Gastrocnemius medialis (tissue), 4 donors: ENCODE results near the gene TSHZ3.

ENCODE experiments used
- POLR2A ChIP-seq, 2 donors: fragments of 450-650 bp; IDR thresholded peaks; one replicate each; pipeline ENCODE4 v1.6.1; 2017; ENCODE audit warnings: antibody characterized with exemption in 2 of 2, mild to moderate bottlenecking in 2 of 2, moderate library complexity in 2 of 2
- TF ChIP-seq, protein P1 (sequence below), 5 experiments: fragments of 450-650 bp in 3 of 5; fragments of 200-600 bp in 2 of 5; sonication (generic) in 2 of 5; IDR thresholded peaks in 4 of 5; conservative IDR thresholded peaks in 1 of 5; 1 replicate in 4 of 5; 2 replicates in 1 of 5; pipeline ENCODE4 v1.5.1; 2016 to 2019; ENCODE audit warnings: antibody characterized with exemption in 5 of 5, mild to moderate bottlenecking in 3 of 5, moderate library complexity in 3 of 5

DNA sequence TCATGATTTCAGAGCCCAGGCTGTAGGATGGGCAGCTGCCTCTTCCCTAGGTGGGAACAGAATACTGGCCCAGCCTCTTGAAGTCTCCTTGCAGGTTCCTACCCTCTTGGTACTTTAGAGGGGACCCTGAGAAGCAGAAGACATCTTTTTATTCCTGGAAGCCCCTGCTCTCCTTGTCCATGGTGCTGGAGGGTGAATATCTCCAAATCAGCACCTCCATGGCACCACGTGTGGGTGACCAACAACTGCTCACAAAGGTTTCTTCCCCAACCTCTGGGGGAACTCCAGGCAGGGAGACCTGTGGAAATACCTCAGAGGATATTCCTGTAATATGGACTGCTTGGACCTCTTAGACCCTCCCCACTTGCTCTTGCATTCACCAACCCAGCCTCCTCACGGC lies 48.1 kb upstream of the TSHZ3 start:
- TF ChIP-seq, protein P1, sequence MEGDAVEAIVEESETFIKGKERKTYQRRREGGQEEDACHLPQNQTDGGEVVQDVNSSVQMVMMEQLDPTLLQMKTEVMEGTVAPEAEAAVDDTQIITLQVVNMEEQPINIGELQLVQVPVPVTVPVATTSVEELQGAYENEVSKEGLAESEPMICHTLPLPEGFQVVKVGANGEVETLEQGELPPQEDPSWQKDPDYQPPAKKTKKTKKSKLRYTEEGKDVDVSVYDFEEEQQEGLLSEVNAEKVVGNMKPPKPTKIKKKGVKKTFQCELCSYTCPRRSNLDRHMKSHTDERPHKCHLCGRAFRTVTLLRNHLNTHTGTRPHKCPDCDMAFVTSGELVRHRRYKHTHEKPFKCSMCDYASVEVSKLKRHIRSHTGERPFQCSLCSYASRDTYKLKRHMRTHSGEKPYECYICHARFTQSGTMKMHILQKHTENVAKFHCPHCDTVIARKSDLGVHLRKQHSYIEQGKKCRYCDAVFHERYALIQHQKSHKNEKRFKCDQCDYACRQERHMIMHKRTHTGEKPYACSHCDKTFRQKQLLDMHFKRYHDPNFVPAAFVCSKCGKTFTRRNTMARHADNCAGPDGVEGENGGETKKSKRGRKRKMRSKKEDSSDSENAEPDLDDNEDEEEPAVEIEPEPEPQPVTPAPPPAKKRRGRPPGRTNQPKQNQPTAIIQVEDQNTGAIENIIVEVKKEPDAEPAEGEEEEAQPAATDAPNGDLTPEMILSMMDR (IDR thresholded peaks at IDR 0.05 in 4 of 5, conservative IDR thresholded peaks at IDR 0.05 in 1 of 5) = no peak
- no peak for TF ChIP-seq POLR2A (IDR thresholded peaks at IDR 0.05)
